Measurements from ENCODE around the gene TCAIM. TPM values are rescaled to one million over a fixed set of nuclear protein-coding genes. Genes with fewer than 3 reads are reported as not detected.

TCAIM gene
- total and polyA plus RNA-seq, 2 of the 4 experiments (the other 2 are of a cell fraction): 11.0 to 21.5 TPM

GRCh38 chr3:44430466-44430865, 91.9 kb downstream of the TCAIM start:
- Histone ChIP-seq H2AFZ (replicated peaks; ENCODE audit: low read length, poor library complexity) (no peak overlapping the region), H3K4me3 (ENCODE audit: insufficient read depth, low read depth, low read length) (no peak overlapping the region), H3K14ac (replicated peaks; ENCODE audit: low read depth, low read length) (no peak overlapping the region), H3K36me3 (ENCODE audit: control insufficient read depth, insufficient read depth, low read length) (no peaks in the 10 kb centered on the region), H3K23ac (ENCODE audit: low read depth, low read length) (no peak overlapping the region), H3K56ac (ENCODE audit: extremely low read depth, insufficient read depth, low read length) (no peak overlapping the region), H2AK9ac (replicated peaks; ENCODE audit: low read depth, low read length, poor library complexity) (no peak overlapping the region), H3K4ac (ENCODE audit: low read depth, low read length) (no peak overlapping the region), H2BK120ac (ENCODE audit: low read depth, low read length) (no peak overlapping the region), H3K27me3 (ENCODE audit: control insufficient read depth, insufficient read depth, low read length) (no peaks in the 10 kb centered on the region), H4K20me1 (ENCODE audit: insufficient read depth, low read length) (no peaks in the 10 kb centered on the region), H3K4me1 (ENCODE audit: control insufficient read depth, insufficient read depth, low read length) (no peaks in the 10 kb centered on the region), H4K91ac (ENCODE audit: insufficient read depth, low read depth, low read length) (no peak overlapping the region), H4K8ac (ENCODE audit: low read depth in 2 of 2, low read length in 2 of 2) (no peak overlapping the region), H2BK20ac (ENCODE audit: low read depth, low read length) (no peak overlapping the region), H2AK5ac (ENCODE audit: low read depth, low read length) (no peak overlapping the region), H3K9me1 (ENCODE audit: insufficient read depth, low read length) (no peaks in the 10 kb centered on the region), H3K27ac (ENCODE audit: insufficient read depth, low read length) (no peak overlapping the region), H3K18ac (ENCODE audit: low read depth, low read length) (no peak overlapping the region), H3K9me3 (ENCODE audit: control insufficient read depth, insufficient read depth, low read length) (no peaks in the 10 kb centered on the region), H2BK5ac (ENCODE audit: low read depth, low read length, poor library complexity, severe bottlenecking) (no peak overlapping the region), H2BK15ac (ENCODE audit: low read depth, low read length) (no peak overlapping the region), H3K4me2 (ENCODE audit: low read depth, low read length) (no peak overlapping the region), H3K9ac (ENCODE audit: low read depth, low read length) (no peak overlapping the region), H3K79me1 (ENCODE audit: low read depth in 1 of 2, low read length in 2 of 2) (no peaks in the 10 kb centered on the region), H4K5ac (ENCODE audit: low read depth, low read length) (no peak overlapping the region)
- POLR2A ChIA-PET (ENCODE audit: unreplicated experiment): no interaction called here
- no TSS peak for BruUV-seq (replicated peaks)
- WGBS, 2 experiments (ENCODE audit: extremely low coverage in 2 of 2, insufficient read length in 1 of 2): no CpG with 5 or more reads among the region's 4 CpGs
- dilution Hi-C loops (cut with HindIII; ENCODE audit: low sequenced_read_pairs, unreplicated experiment): no loop called here
- DNase-seq (no peak), ATAC-seq (ENCODE audit: low read depth) (no peak)
- in situ Hi-C loops (cut with MboI; ENCODE audit: low sequenced_read_pairs): no loop called here
- intact Hi-C loops (cut with micrococcal nuclease): no loop called here
- TF ChIP-seq NFE2L2 (IDR thresholded peaks at IDR 0.05; ENCODE audit: low read depth, low read length): no peak
- no peak for TF ChIP-seq SMC3 (IDR thresholded peaks at IDR 0.05; ENCODE audit: low read depth, low read length)
- TF ChIP-seq MXI1 (IDR thresholded peaks at IDR 0.05; ENCODE audit: borderline replicate concordance, low read depth, low read length): no peak
- TF ChIP-seq POLR2A (IDR thresholded peaks at IDR 0.05; ENCODE audit: low read depth, low read length): no peak
- no peak for TF ChIP-seq CTCF (conservative IDR thresholded peaks at IDR 0.05; ENCODE audit: low read depth, low read length)
- no peak for TF ChIP-seq RCOR1 (IDR thresholded peaks at IDR 0.05; ENCODE audit: insufficient replicate concordance, low read length)
- TF ChIP-seq ELK1 (IDR thresholded peaks at IDR 0.05; ENCODE audit: borderline replicate concordance, low read depth, low read length): no peak
- no peak for TF ChIP-seq CEBPB (IDR thresholded peaks at IDR 0.05; ENCODE audit: low read depth, low read length)
- no peak for TF ChIP-seq MAZ (IDR thresholded peaks at IDR 0.05; ENCODE audit: borderline replicate concordance, low read depth, low read length)
- TF ChIP-seq FOS (IDR thresholded peaks at IDR 0.05; ENCODE audit: low read depth, low read length): no peak
- TF ChIP-seq MAFK (IDR thresholded peaks at IDR 0.05; ENCODE audit: low read depth, low read length): no peak
- no peak for TF ChIP-seq USF2 (IDR thresholded peaks at IDR 0.05; ENCODE audit: low read depth, low read length)
- no peak for TF ChIP-seq RFX5 (IDR thresholded peaks at IDR 0.05; ENCODE audit: low read depth, low read length)
- no peak for TF ChIP-seq CHD1 (IDR thresholded peaks at IDR 0.05; ENCODE audit: low read depth, low read length)
- TF ChIP-seq RAD21 (IDR thresholded peaks at IDR 0.05; ENCODE audit: low read length): no peak
- CTCF ChIA-PET: no interaction called here
